ENCODE measurements around the gene SEC24A. TPM values are rescaled to one million over a fixed set of nuclear protein-coding genes. Genes with fewer than 3 reads are reported as not detected.
"Not testable (repeated sequence)": the region's sequence is repeated elsewhere in the genome, so short reads cannot be mapped to it uniquely, and the experiment has no call there.

SEC24A gene
- total RNA-seq, 1 experiment from 2014 or later = 9.5 TPM

GRCh38 chr5:134732819-134733218 lies 84.2 kb downstream of the SEC24A start:
- DNase-seq (ENCODE audit: low read depth) = no peak
- in situ Hi-C loops (cut with HindIII; ENCODE audit: low pct_unique_long_range_greater_than_20kb, low sequenced_read_pairs) = no loop called here

GRCh38 chr5:134735243-134735642 lies 86.7 kb downstream of the SEC24A start:
- DNase-seq (ENCODE audit: low read depth) = no peak
- in situ Hi-C loops (cut with HindIII; ENCODE audit: low pct_unique_long_range_greater_than_20kb, low sequenced_read_pairs) = no loop called here

- in situ Hi-C loops (cut with HindIII; ENCODE audit: low pct_unique_long_range_greater_than_20kb, low sequenced_read_pairs) = no loop called here
Observed at GRCh38 chr5:134736173-134736812, 87.7 kb downstream of the SEC24A start.

GRCh38 chr5:134738133-134738962 lies 89.8 kb downstream of the SEC24A start, which contains the start of gene CAMLG:
Gene CAMLG, plus strand, starts transcription at chr5:134738548. Its CDS starts 73 bp downstream, at chr5:134738621.
- peak; percentile 92 for DNase-seq (ENCODE audit: low read depth)
- in situ Hi-C loops (cut with HindIII; ENCODE audit: low pct_unique_long_range_greater_than_20kb, low sequenced_read_pairs) = no loop called here

More at GRCh38 chr5:134736173-134736812, 87.7 kb downstream of the SEC24A start:
- no peak for DNase-seq (ENCODE audit: low read depth)

- in situ Hi-C loops (cut with HindIII; ENCODE audit: low pct_unique_long_range_greater_than_20kb, low sequenced_read_pairs) = no loop called here
- DNase-seq (ENCODE audit: low read depth) = peak; percentile 70
Observed at GRCh38 chr5:134738963-134739661, 90.5 kb downstream of the SEC24A start.

GRCh38 chr5:134741052-134741451 lies 92.5 kb downstream of the SEC24A start:
- in situ Hi-C loops (cut with HindIII; ENCODE audit: low pct_unique_long_range_greater_than_20kb, low sequenced_read_pairs) = no loop called here

GRCh38 chr5:134742134-134742533 lies 93.5 kb downstream of the SEC24A start:
- no peak for DNase-seq (ENCODE audit: low read depth)
- in situ Hi-C loops (cut with HindIII; ENCODE audit: low pct_unique_long_range_greater_than_20kb, low sequenced_read_pairs) = no loop called here

More at GRCh38 chr5:134741052-134741451, 92.5 kb downstream of the SEC24A start:
- no peak for DNase-seq (ENCODE audit: low read depth)

- DNase-seq (ENCODE audit: low read depth) = no peak
- in situ Hi-C loops (cut with HindIII; ENCODE audit: low pct_unique_long_range_greater_than_20kb, low sequenced_read_pairs) = no loop called here
Observed at GRCh38 chr5:134749415-134749814, 100.8 kb downstream of the SEC24A start.

GRCh38 chr5:134758176-134758503 lies 109.6 kb downstream of the SEC24A start:
- in situ Hi-C loops (cut with HindIII; ENCODE audit: low pct_unique_long_range_greater_than_20kb, low sequenced_read_pairs) = loop anchor here (10.0 kb wide), 1 partner anchor 87 kb away; the partner anchor contains the start of gene C5orf24
- no peak for DNase-seq (ENCODE audit: low read depth)

GRCh38 chr5:134758504-134759341 lies 110.1 kb downstream of the SEC24A start, which contains the start of gene DDX46:
Gene DDX46, plus strand, starts transcription at chr5:134758779. Its CDS starts 160 bp downstream, at chr5:134758939.
- in situ Hi-C loops (cut with HindIII; ENCODE audit: low pct_unique_long_range_greater_than_20kb, low sequenced_read_pairs) = loop anchor here (10.0 kb wide), 1 partner anchor 86 kb away; the partner anchor contains the start of gene C5orf24

GRCh38 chr5:134767528-134768291 lies 119.1 kb downstream of the SEC24A start:
- in situ Hi-C loops (cut with HindIII; ENCODE audit: low pct_unique_long_range_greater_than_20kb, low sequenced_read_pairs); DNase-seq (ENCODE audit: low read depth): not testable (repeated sequence)

More at GRCh38 chr5:134758504-134759341, 110.1 kb downstream of the SEC24A start, which contains the start of gene DDX46:
- peak; percentile 89 for DNase-seq (ENCODE audit: low read depth)

- peak; percentile 9 for DNase-seq (ENCODE audit: low read depth)
- in situ Hi-C loops (cut with HindIII; ENCODE audit: low pct_unique_long_range_greater_than_20kb, low sequenced_read_pairs) = no loop called here
Observed at GRCh38 chr5:134769206-134769605, 120.6 kb downstream of the SEC24A start.

GRCh38 chr5:134772461-134773125 lies 124.0 kb downstream of the SEC24A start:
- in situ Hi-C loops (cut with HindIII; ENCODE audit: low pct_unique_long_range_greater_than_20kb, low sequenced_read_pairs) = no loop called here
- DNase-seq (ENCODE audit: low read depth) = no peak

- in situ Hi-C loops (cut with HindIII; ENCODE audit: low pct_unique_long_range_greater_than_20kb, low sequenced_read_pairs) = no loop called here
- no peak for DNase-seq (ENCODE audit: low read depth)
Observed at GRCh38 chr5:134777366-134777765, 128.8 kb downstream of the SEC24A start.

Data from Caki2 (cell line).